HepG2 (cell line): ENCODE measurements around the gene ADGRD1. TPM values are rescaled to one million over a fixed set of nuclear protein-coding genes. Genes with fewer than 3 reads are reported as not detected.

Experiments
- ATAC-seq: fragments of 200-7000 bp; cut with Tn5 transposase; 3 replicates; pipeline ENCODE4 v1.9.1; 2020; ENCODE audit warnings: mild to moderate bottlenecking, moderate library complexity
- BruUV-seq: library from RNA; stranded (reverse); fragments of 400-500 nt; replicated peaks from 2 replicates; lab custom pipeline; 2021; lab: Mats Ljungman, UMichigan
- CTCF ChIA-PET: fragments of 300-600 bp; formaldehyde crosslinking; extraction: SDS; loops from one replicate; lab custom pipeline; 2021; ENCODE audit warnings: low total read pairs, inconsistent platforms, low intra/inter-chr PET ratio; lab: Yijun Ruan, JAX
- POLR2A ChIA-PET: fragments of 350-600 bp; sonication (Branson Sonifier 250); formaldehyde crosslinking; loops from one replicate; lab custom pipeline; 2020; ENCODE audit warnings: antibody characterized with exemption, inconsistent platforms; lab: Yijun Ruan, JAX
- DNase-seq: peaks from one replicate; pipeline ENCODE4 v3.0.0-alpha.2; 2015; ENCODE audit warnings: low spot score
- FAIRE-seq: peaks from 3 replicates; lab custom pipeline; 2011; peaks lifted over from hg19 to GRCh38; lab: Jason Lieb, UNC
- H2AFZ ChIP-seq: one replicate; pipeline ENCODE4 v1.6.1; 2011; ENCODE audit warnings: low read length, inconsistent platforms
- H3K27ac ChIP-seq: fragments of 300-600 bp; 3 replicates; pipeline ENCODE4 v1.8.0; 2011; ENCODE audit warnings: mixed run types, mild to moderate bottlenecking, mixed read lengths, low read length, inconsistent platforms; ENCODE audit not compliant: insufficient read depth; ENCODE audit errors: extremely low read length
- H3K27me3 ChIP-seq, 2 experiments: fragments of 200-600 bp in 1 of 2; 2 replicates in 1 of 2; 3 replicates in 1 of 2; pipeline versions ENCODE4 v1.6.0 to v1.8.0; 2011; ENCODE audit warnings: low read length in 2 of 2, mild to moderate bottlenecking in 2 of 2, moderate library complexity in 2 of 2, inconsistent platforms in 1 of 2; ENCODE audit not compliant: insufficient read depth in 2 of 2, control insufficient read depth in 1 of 2
- H3K36me3 ChIP-seq, 2 experiments: fragments of 200-600 bp in 1 of 2; replicated peaks in 1 of 2; 2 replicates in 1 of 2; 3 replicates in 1 of 2; pipeline versions ENCODE4 v1.5.1 to v1.8.0; 2011; ENCODE audit warnings: low read length in 2 of 2, inconsistent platforms in 1 of 2; ENCODE audit not compliant: insufficient read depth in 2 of 2, control insufficient read depth in 1 of 2
- H3K4me1 ChIP-seq: 2 replicates; pipeline ENCODE4 v1.5.1; 2012; ENCODE audit warnings: low read length, inconsistent platforms; ENCODE audit not compliant: insufficient read depth
- H3K4me2 ChIP-seq: 2 replicates; pipeline ENCODE4 v1.6.0; 2011; ENCODE audit warnings: low read depth, low read length, inconsistent platforms
- H3K4me3 ChIP-seq, 3 experiments: fragments of 200-600 bp in 1 of 3; sonication (generic), shearing (Covaris generic) in 1 of 3; replicated peaks in 1 of 3; 2 replicates each; pipeline ENCODE4 v1.5.1; 2011 to 2016; ENCODE audit warnings: low read length in 3 of 3, inconsistent platforms in 2 of 3, low read depth in 2 of 3, mild to moderate bottlenecking in 2 of 3, control low read depth in 1 of 3, mixed read lengths in 1 of 3; ENCODE audit not compliant: insufficient read depth in 1 of 3
- H3K79me2 ChIP-seq: one replicate; pipeline ENCODE4 v1.6.1; 2011; ENCODE audit warnings: low read length, inconsistent platforms; ENCODE audit not compliant: insufficient read depth
- H3K9ac ChIP-seq: 2 replicates; pipeline ENCODE4 v1.6.0; 2011; ENCODE audit warnings: mild to moderate bottlenecking, low read depth, low read length, inconsistent platforms; ENCODE audit not compliant: insufficient read depth
- H3K9me3 ChIP-seq: 2 replicates; pipeline ENCODE4 v1.5.1; 2012; ENCODE audit warnings: mild to moderate bottlenecking, low read length
- H4K20me1 ChIP-seq: 2 replicates; pipeline ENCODE4 v1.6.0; 2011; ENCODE audit warnings: inconsistent platforms, mild to moderate bottlenecking, low read length, moderate library complexity; ENCODE audit not compliant: insufficient read depth
- ARNTL ChIP-seq: sonication (generic); formaldehyde crosslinking; IDR thresholded peaks from 2 replicates; pipeline ENCODE4 v1.4.0; 2020; ENCODE audit warnings: mild to moderate bottlenecking, missing genetic modification reagents
- EP300 ChIP-seq, 3 experiments: sonication (generic) in 1 of 3; formaldehyde crosslinking in 1 of 3; IDR thresholded peaks; 2 replicates each; pipeline versions ENCODE4 v1.5.1 to v1.6.1; 2011 to 2020; ENCODE audit warnings: low read depth in 2 of 3, low read length in 2 of 3, borderline replicate concordance in 1 of 3, improper control_type of control experiment in 1 of 3, mild to moderate bottlenecking in 1 of 3, missing genetic modification reagents in 1 of 3, moderate library complexity in 1 of 3
- FOSL1 ChIP-seq: sonication (generic); formaldehyde crosslinking; IDR thresholded peaks from 2 replicates; pipeline ENCODE4 v1.9.0; 2021; ENCODE audit warnings: missing genetic modification reagents, borderline replicate concordance
- FOXA1 ChIP-seq, 2 experiments: fragments of 450-650 bp in 1 of 2; sonication (generic) in 1 of 2; formaldehyde crosslinking in 1 of 2; IDR thresholded peaks; 2 replicates each; pipeline versions ENCODE4 v1.4.0 to v1.6.1; 2016 to 2020; ENCODE audit warnings: missing genetic modification reagents in 1 of 2
- MTA3 ChIP-seq: sonication (generic); formaldehyde crosslinking; IDR thresholded peaks from 2 replicates; pipeline ENCODE4 v1.4.0; 2020; ENCODE audit warnings: missing genetic modification reagents
- POLR2AphosphoS2 ChIP-seq: IDR thresholded peaks from 2 replicates; pipeline ENCODE4 v1.6.1; 2011; ENCODE audit warnings: low read depth, low read length, improper control_type of control experiment
- POLR2AphosphoS5 ChIP-seq: IDR thresholded peaks from 2 replicates; pipeline ENCODE4 v1.6.1; 2012; ENCODE audit warnings: low read depth, low read length
- SRSF9 ChIP-seq: fragments of 200-400 bp; formaldehyde crosslinking; IDR thresholded peaks from 2 replicates; pipeline ENCODE4 v1.6.1; 2018; ENCODE audit warnings: borderline replicate concordance, mild to moderate bottlenecking, low read depth, low read length; ENCODE audit not compliant: insufficient read depth, poor library complexity, severe bottlenecking
- TOPORS ChIP-seq: sonication (generic); formaldehyde crosslinking; IDR thresholded peaks from 2 replicates; pipeline ENCODE4 v1.8.0; 2023; ENCODE audit warnings: mild to moderate bottlenecking, missing genetic modification reagents
- ZFP41 ChIP-seq: sonication (generic); formaldehyde crosslinking; IDR thresholded peaks from 2 replicates; pipeline ENCODE4 v1.4.0; 2020; ENCODE audit warnings: mild to moderate bottlenecking, missing genetic modification reagents, borderline replicate concordance
- ZNF205 ChIP-seq: IDR thresholded peaks from 2 replicates; pipeline ENCODE4 v1.6.1; 2018; ENCODE audit warnings: missing biosample characterization, missing genetic modification reagents
- ZNF33A ChIP-seq: sonication (generic); formaldehyde crosslinking; IDR thresholded peaks from 2 replicates; pipeline ENCODE4 v1.5.1; 2020; ENCODE audit warnings: missing genetic modification reagents, mild to moderate bottlenecking, moderate library complexity, borderline replicate concordance
- ZNF768 ChIP-seq: sonication (generic); formaldehyde crosslinking; IDR thresholded peaks from 2 replicates; pipeline ENCODE4 v1.4.0; 2020; ENCODE audit warnings: missing genetic modification reagents
- ZNF775 ChIP-seq: sonication (generic); formaldehyde crosslinking; IDR thresholded peaks from 2 replicates; pipeline ENCODE4 v1.4.0; 2020; ENCODE audit warnings: missing genetic modification reagents, mild to moderate bottlenecking, moderate library complexity, borderline replicate concordance
- ZNF780A ChIP-seq: sonication (generic); formaldehyde crosslinking; IDR thresholded peaks from 2 replicates; pipeline ENCODE4 v1.8.0; 2022; ENCODE audit warnings: mild to moderate bottlenecking, missing genetic modification reagents, moderate library complexity
- WGBS: methylation state at CpG from one replicate; pipeline ENCODE4 v1.1.6; 2017; ENCODE audit warnings: low lambda C conversion rate; 5-methylcytosine and 5-hydroxymethylcytosine counted together
- in situ Hi-C: cut with HindIII; loops from 2 replicates; pipeline ENCODE4 v1.10.0; 2017; ENCODE audit warnings: low pct_unique_long_range_greater_than_20kb; ENCODE audit not compliant: extremely low pct_ligation_motif_present
- intact Hi-C: fragments of 100-400 bp; cut with micrococcal nuclease; formaldehyde crosslinking; loops from one replicate; pipeline ENCODE4 v1.10.0; 2022; ENCODE audit not compliant: unreplicated experiment
- polyA plus RNA-seq, 8 experiments: library from polyadenylated mRNA; depleted of rRNA in 3 of 8; stranded (reverse) in 7 of 8; unstranded in 1 of 8; fragments of >200 nt; fragmentation: Illumina TruSeq in 4 of 8; extraction: Trizol in 4 of 8; gene quantifications; 2 replicates each; pipeline versions ENCODE4 v1.2.1 to v1.2.3, GENCODE V29; 2011 to 2016; ENCODE audit warnings: low read depth in 4 of 8, missing spikeins in 1 of 8, mixed read lengths in 1 of 8; ENCODE audit not compliant: insufficient read depth in 1 of 8
- total RNA-seq, 5 experiments: library from RNA; depleted of rRNA; stranded (reverse); fragments of >200 nt; fragmentation: Illumina TruSeq; extraction: Trizol; gene quantifications; 2 replicates each; pipeline ENCODE4 v1.2.3, GENCODE V29; 2016; ENCODE audit warnings: low read depth in 1 of 5
- TF ChIP-seq, protein P1 (sequence below): sonication (generic); formaldehyde crosslinking; IDR thresholded peaks from 2 replicates; pipeline ENCODE4 v1.5.0; 2020; ENCODE audit warnings: mild to moderate bottlenecking, missing genetic modification reagents, moderate library complexity
- TF ChIP-seq, protein P2 (sequence below): sonication (generic); formaldehyde crosslinking; IDR thresholded peaks from 2 replicates; pipeline ENCODE4 v1.8.0; 2022; ENCODE audit warnings: low read depth, missing genetic modification reagents

Gene ADGRD1
- total and polyA plus RNA-seq, 2 of the 13 experiments (the other 11 are each of a cell fraction or from before 2014, with no cell fraction given): 0.46 to 12.4 TPM

DNA sequence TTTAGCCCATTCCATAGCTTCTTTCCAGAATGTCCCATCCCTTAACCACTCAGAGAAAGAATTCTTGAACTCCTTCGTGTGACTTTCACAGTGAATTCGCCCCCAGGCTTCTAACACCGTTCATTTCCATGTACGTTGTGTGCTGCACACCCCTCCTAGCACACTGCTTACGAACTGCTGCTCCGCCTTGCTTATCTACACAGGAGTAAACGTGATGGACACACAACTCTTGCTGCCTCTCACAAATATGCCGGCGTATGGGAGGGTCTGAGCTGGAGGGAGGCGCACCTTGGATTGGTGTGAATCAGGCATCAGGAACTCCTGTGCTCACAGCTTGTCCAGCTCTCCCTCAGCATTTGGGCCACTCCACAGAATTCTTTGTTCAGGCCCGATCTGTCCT, 3.9 kb upstream of the ADGRD1 start (continued):
- TF ChIP-seq, protein P1, sequence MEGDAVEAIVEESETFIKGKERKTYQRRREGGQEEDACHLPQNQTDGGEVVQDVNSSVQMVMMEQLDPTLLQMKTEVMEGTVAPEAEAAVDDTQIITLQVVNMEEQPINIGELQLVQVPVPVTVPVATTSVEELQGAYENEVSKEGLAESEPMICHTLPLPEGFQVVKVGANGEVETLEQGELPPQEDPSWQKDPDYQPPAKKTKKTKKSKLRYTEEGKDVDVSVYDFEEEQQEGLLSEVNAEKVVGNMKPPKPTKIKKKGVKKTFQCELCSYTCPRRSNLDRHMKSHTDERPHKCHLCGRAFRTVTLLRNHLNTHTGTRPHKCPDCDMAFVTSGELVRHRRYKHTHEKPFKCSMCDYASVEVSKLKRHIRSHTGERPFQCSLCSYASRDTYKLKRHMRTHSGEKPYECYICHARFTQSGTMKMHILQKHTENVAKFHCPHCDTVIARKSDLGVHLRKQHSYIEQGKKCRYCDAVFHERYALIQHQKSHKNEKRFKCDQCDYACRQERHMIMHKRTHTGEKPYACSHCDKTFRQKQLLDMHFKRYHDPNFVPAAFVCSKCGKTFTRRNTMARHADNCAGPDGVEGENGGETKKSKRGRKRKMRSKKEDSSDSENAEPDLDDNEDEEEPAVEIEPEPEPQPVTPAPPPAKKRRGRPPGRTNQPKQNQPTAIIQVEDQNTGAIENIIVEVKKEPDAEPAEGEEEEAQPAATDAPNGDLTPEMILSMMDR (CRISPR knock-in tag): no peak
- TF ChIP-seq POLR2AphosphoS5 (no peak), EP300 (IDR thresholded peaks at IDR 0.05; ENCODE audit: low read depth in 2 of 2, low read length in 2 of 2) (no peak), EP300 (CRISPR knock-in tag; IDR thresholded peaks at IDR 0.05; ENCODE audit: borderline replicate concordance) (no peak), SRSF9 (no peak), MTA3 (no peak)

DNA sequence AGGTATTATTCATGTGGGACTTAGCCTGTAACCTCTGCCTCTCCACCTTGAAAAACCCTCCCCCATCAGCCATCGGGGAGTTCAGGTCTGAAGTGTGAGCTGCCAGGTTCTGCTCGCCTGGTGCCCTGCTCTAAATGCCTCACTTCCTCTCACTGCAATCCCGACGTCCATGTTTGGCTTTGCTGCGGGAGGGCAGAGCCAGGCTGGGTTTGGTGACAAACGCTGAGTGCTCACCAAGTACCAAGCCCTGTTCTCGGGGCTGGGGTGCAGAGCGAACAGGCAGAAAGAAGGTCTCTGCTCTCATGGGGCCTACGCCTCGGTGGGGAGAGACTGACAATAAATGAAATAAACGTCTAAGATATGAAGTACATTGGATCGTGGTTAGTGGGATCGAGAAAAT, 2.1 kb upstream of the ADGRD1 start:
- 67% methylated on average over 11 of the region's 13 CpGs for WGBS
- Histone ChIP-seq H3K4me3 (no peak overlapping the region; a peak in 1 of 6 replicates), H3K9ac (no peak overlapping the region), H3K36me3 (no peaks in the 10 kb centered on the region), H3K9me3 (no peaks in the 10 kb centered on the region), H3K4me2 (peak overlapping the region; percentile 71; the same call in 1 of the 2 replicates), H2AFZ (no peak overlapping the region), H3K27ac (no peak overlapping the region), H3K79me2 (no peaks in the 10 kb centered on the region), H3K27me3 (peaks cover 0 to 3% of the 10 kb centered on the region in 2 experiments; a peak in 2 of 5 replicates), H4K20me1 (no peaks in the 10 kb centered on the region), H3K4me1 (peaks cover 53% of the 10 kb centered on the region)
- BruUV-seq: no TSS peak
- DNase-seq (no peak), ATAC-seq (no peak), FAIRE-seq (no peak)
- no peak for TF ChIP-seq FOSL1 (CRISPR knock-in tag)
- no peak for TF ChIP-seq TOPORS (CRISPR knock-in tag)
- TF ChIP-seq ZNF768 (CRISPR knock-in tag): no peak
- TF ChIP-seq, protein P2, sequence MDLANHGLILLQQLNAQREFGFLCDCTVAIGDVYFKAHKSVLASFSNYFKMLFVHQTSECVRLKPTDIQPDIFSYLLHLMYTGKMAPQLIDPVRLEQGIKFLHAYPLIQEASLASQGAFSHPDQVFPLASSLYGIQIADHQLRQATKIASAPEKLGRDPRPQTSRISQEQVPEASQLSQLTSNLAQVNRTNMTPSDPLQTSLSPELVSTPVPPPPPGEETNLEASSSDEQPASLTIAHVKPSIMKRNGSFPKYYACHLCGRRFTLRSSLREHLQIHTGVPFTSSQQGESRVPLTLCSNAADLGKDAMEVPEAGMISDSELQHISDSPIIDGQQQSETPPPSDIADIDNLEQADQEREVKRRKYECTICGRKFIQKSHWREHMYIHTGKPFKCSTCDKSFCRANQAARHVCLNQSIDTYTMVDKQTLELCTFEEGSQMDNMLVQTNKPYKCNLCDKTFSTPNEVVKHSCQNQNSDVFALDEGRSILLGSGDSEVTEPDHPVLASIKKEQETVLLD (CRISPR knock-in tag): no peak
- no peak for TF ChIP-seq ZNF775
- TF ChIP-seq ARNTL (CRISPR knock-in tag): no peak
- TF ChIP-seq ZFP41: no peak
- no peak for TF ChIP-seq FOXA1 (IDR thresholded peaks at IDR 0.05)
- TF ChIP-seq FOXA1 (CRISPR knock-in tag; IDR thresholded peaks at IDR 0.05): no peak
- TF ChIP-seq ZNF33A: no peak
- no peak for TF ChIP-seq POLR2AphosphoS2
- TF ChIP-seq ZNF205 (CRISPR knock-in tag): no peak
- TF ChIP-seq ZNF780A (CRISPR knock-in tag): no peak
- ChIA-PET POLR2A (no interaction called here), CTCF (no interaction called here)
- intact Hi-C loops (no loop called here), in situ Hi-C loops (no loop called here)
